ENCODE measurements around the gene TPM4. TPM values are rescaled to one million over a fixed set of nuclear protein-coding genes. Genes with fewer than 3 reads are reported as not detected.
"Not testable (repeated sequence)": the region's sequence is repeated elsewhere in the genome, so short reads cannot be mapped to it uniquely, and the experiment has no call there.

TPM4 gene
- total RNA-seq, 1 experiment from 2014 or later, result 76.7 TPM

DNA sequence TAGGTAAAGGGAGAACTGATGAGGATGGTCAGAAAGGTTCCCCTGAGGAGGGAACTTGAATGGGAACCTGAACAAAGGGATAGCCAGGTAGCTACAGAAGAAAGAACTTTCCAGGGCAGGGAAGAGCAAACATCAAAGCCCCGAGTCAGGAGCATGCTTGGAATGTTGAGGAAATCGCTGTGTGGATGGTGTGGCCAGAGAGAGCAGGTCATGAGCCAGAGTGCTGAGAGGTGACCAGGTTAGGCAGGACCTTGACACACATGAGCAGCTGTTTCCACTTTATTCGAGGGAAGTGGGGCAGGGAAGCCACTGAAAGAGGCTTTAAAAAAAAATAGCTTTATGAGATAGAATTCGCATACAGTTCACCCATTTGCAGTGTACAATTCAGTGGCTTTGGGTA is 39.8 kb downstream of the TPM4 start:
- DNase-seq, result no peak
- H3K9ac ChIP-seq (ENCODE audit: low read length), result no peak overlapping the region; the same call in 1 of the 2 replicates
- H3K36me3 ChIP-seq (ENCODE audit: insufficient read depth, low read length), result peaks cover 11% of the 10 kb centered on the region
- H3K4me2 ChIP-seq (ENCODE audit: low read depth, low read length, poor library complexity, severe bottlenecking), result no peak overlapping the region
- peaks cover 66% of the 10 kb centered on the region for H3K4me1 ChIP-seq (ENCODE audit: low read length)
- H3K79me2 ChIP-seq (ENCODE audit: low read length), result peaks cover 61% of the 10 kb centered on the region
- H2AFZ ChIP-seq (ENCODE audit: low read length), result no peak overlapping the region
- H3K27ac ChIP-seq (ENCODE audit: low read length), result no peak overlapping the region
- H3K9me2 ChIP-seq (replicated peaks; ENCODE audit: insufficient read depth, low read length), result no peaks in the 10 kb centered on the region
- no peaks in the 10 kb centered on the region; the same call in 1 of the 2 replicates for H4K20me1 ChIP-seq (ENCODE audit: insufficient read depth, low read depth, low read length)
- H3K4me3 ChIP-seq (ENCODE audit: low read length), result no peak overlapping the region
- H3K9me3 ChIP-seq (ENCODE audit: low read length), result no peaks in the 10 kb centered on the region
- H3K27me3 ChIP-seq (ENCODE audit: low read length), result no peaks in the 10 kb centered on the region

DNA sequence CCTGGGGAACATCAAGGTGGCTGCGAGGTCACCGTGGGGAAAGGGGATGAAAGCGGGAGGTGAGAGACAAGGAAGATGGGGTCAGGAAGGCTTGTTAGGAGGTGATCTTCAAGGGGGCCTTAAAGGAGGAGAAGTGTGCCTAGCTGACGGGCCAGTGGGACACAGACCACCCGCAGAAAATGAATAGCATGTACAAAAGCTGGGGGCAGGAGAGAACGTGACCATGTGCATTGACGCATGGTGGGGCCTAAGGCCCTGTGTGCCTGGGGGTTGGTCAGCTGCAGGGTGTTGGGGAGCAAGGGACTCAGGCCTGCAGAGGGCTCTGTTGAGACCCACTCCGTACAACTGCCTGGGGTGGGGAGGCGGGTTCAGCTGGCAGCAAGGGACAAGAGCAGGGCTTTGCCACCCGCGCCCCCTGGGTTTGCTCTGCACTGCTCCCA is 41.3 kb downstream of the TPM4 start:
- Histone ChIP-seq H3K9ac (ENCODE audit: low read length) (peak overlapping the region; percentile 72), H3K4me1 (ENCODE audit: low read length) (peaks cover 62% of the 10 kb centered on the region), H3K27me3 (ENCODE audit: low read length) (no peaks in the 10 kb centered on the region), H3K36me3 (ENCODE audit: insufficient read depth, low read length) (peaks cover 11% of the 10 kb centered on the region), H3K9me3 (ENCODE audit: low read length) (no peaks in the 10 kb centered on the region), H3K79me2 (ENCODE audit: low read length) (peaks cover 52% of the 10 kb centered on the region), H3K4me2 (ENCODE audit: low read depth, low read length, poor library complexity, severe bottlenecking) (peak overlapping the region; percentile 73), H3K4me3 (ENCODE audit: low read length) (peak overlapping the region; percentile 56; the same call in 1 of the 2 replicates), H2AFZ (ENCODE audit: low read length) (no peak overlapping the region; the same call in 1 of the 2 replicates), H3K9me2 (replicated peaks; ENCODE audit: insufficient read depth, low read length) (no peaks in the 10 kb centered on the region), H3K27ac (ENCODE audit: low read length) (peak overlapping the region; percentile 95), H4K20me1 (ENCODE audit: insufficient read depth, low read depth, low read length) (no peaks in the 10 kb centered on the region; the same call in 1 of the 2 replicates)
- DNase-seq, result peak; percentile 83

DNA sequence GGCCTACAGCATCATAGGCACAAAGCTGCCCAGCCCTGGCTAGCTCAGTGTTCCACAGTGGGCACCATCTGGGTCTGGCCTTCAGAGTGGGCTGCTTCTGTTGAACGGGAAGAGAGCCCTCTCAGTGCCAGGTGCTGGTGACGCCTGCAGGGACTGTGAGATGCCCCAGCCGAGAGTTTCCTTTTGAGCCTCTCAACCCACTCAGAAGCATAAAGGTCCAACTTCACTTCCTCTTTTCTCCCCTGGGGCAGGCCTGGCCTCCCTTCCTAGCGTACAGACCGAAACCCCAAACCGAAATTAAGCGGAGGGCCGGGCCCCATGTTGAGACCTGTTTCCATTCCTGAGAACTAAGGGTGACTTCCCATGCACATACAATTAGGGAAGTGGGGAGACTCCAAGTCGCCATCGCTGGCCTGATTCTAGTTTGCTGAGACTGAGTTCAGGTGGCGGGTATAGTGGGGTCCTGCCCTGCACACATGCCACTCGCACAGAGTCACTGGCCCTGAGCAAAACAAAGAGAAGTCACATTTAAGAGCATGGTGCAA is 42.3 kb downstream of the TPM4 start:
- H3K4me3 ChIP-seq (ENCODE audit: low read length), result peak overlapping the region; percentile 56; the same call in 1 of the 2 replicates
- peaks cover 43% of the 10 kb centered on the region for H3K79me2 ChIP-seq (ENCODE audit: low read length)
- peak; percentile 94 for DNase-seq
- peak overlapping the region; percentile 73 for H3K4me2 ChIP-seq (ENCODE audit: low read depth, low read length, poor library complexity, severe bottlenecking)
- no peaks in the 10 kb centered on the region for H3K27me3 ChIP-seq (ENCODE audit: low read length)
- no peak overlapping the region for H2AFZ ChIP-seq (ENCODE audit: low read length)
- H3K9ac ChIP-seq (ENCODE audit: low read length), result peak overlapping the region; percentile 72
- H3K4me1 ChIP-seq (ENCODE audit: low read length), result peaks cover 54% of the 10 kb centered on the region
- H4K20me1 ChIP-seq (ENCODE audit: insufficient read depth, low read depth, low read length), result no peaks in the 10 kb centered on the region
- peaks cover 11% of the 10 kb centered on the region for H3K36me3 ChIP-seq (ENCODE audit: insufficient read depth, low read length)
- H3K27ac ChIP-seq (ENCODE audit: low read length), result peak overlapping the region; percentile 95
- no peaks in the 10 kb centered on the region for H3K9me3 ChIP-seq (ENCODE audit: low read length)
- no peaks in the 10 kb centered on the region for H3K9me2 ChIP-seq (replicated peaks; ENCODE audit: insufficient read depth, low read length)

DNA sequence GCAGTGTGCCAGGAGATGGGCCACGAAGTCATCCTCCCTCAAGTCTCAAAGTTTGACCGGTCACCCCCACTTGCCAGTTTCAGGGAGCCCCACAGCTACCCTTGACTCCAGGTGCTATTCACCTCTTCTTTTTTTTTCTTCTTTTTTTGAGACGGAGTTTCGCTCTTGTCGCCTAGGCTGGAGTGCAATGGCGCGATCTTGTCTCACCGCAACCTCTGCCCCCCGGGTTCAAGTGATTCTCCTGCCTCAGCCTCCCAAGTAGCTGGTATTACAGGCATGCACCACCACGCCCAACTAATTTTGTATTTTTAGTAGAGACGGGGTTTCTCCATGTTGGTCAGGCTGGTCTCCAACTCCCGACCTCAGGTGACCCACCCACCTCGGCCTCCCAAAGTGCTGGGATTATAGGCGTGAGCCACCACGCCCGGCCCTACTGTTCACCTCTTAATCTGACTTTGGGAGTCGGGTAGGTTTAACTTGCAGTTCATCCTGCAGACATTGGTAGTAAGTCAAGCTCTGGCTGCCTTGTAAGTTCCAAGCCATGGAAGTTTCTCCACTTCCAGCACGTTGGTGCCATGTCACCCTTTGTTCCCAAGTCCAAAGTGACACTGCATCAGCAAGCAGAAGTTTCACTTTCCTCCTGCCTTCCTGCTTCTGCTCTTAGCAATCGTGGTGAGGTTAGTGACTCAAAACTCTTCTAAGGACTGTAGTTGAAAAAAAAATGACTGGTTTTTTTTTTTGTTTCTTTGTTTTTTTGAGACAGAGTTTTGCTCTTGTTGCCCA is 43.0 kb downstream of the TPM4 start:
- Histone ChIP-seq H3K4me1 (ENCODE audit: low read length) (peaks cover 50% of the 10 kb centered on the region), H3K9ac (ENCODE audit: low read length) (peak overlapping the region; percentile 72), H3K4me2 (ENCODE audit: low read depth, low read length, poor library complexity, severe bottlenecking) (peak overlapping the region; percentile 73), H3K79me2 (ENCODE audit: low read length) (peaks cover 38% of the 10 kb centered on the region), H3K4me3 (ENCODE audit: low read length) (peak overlapping the region; percentile 52; the same call in 1 of the 2 replicates), H3K36me3 (ENCODE audit: insufficient read depth, low read length) (peaks cover 11% of the 10 kb centered on the region), H3K27ac (ENCODE audit: low read length) (peak overlapping the region; percentile 95)
- not testable (repeated sequence) for H4K20me1 ChIP-seq (ENCODE audit: insufficient read depth, low read depth, low read length); H2AFZ ChIP-seq (ENCODE audit: low read length); H3K9me2 ChIP-seq (replicated peaks; ENCODE audit: insufficient read depth, low read length); H3K9me3 ChIP-seq (ENCODE audit: low read length); DNase-seq; H3K27me3 ChIP-seq (ENCODE audit: low read length)

DNA sequence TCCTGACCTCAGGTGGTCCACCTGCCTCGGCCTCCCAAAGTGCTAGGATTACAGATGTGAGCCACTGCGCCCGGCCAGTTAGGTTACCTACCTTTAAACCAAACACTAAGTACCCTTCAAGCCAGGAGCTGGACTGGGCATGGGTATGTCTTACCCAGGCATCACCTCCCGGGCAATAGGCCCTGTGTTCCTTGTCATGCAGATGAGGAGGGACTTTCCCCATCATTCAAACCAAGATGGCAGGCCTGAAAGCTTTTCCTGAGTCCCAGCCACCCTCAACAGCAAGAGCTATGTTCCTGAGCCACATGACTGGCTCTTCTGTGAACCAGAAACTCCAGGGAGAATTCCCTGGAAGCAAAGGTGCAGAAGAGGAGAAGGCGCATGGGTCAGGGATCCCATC is 44.8 kb downstream of the TPM4 start:
- H3K9me3 ChIP-seq (ENCODE audit: low read length), result no peaks in the 10 kb centered on the region
- peaks cover 23% of the 10 kb centered on the region for H3K79me2 ChIP-seq (ENCODE audit: low read length)
- no peak for DNase-seq
- no peak overlapping the region for H2AFZ ChIP-seq (ENCODE audit: low read length)
- H3K9ac ChIP-seq (ENCODE audit: low read length), result no peak overlapping the region
- peaks cover 3% of the 10 kb centered on the region; the same call in 1 of the 2 replicates for H4K20me1 ChIP-seq (ENCODE audit: insufficient read depth, low read depth, low read length)
- H3K27ac ChIP-seq (ENCODE audit: low read length), result no peak overlapping the region
- no peak overlapping the region for H3K4me3 ChIP-seq (ENCODE audit: low read length)
- H3K36me3 ChIP-seq (ENCODE audit: insufficient read depth, low read length), result peaks cover 14% of the 10 kb centered on the region
- H3K4me2 ChIP-seq (ENCODE audit: low read depth, low read length, poor library complexity, severe bottlenecking), result no peak overlapping the region
- no peaks in the 10 kb centered on the region for H3K27me3 ChIP-seq (ENCODE audit: low read length)
- no peaks in the 10 kb centered on the region for H3K9me2 ChIP-seq (replicated peaks; ENCODE audit: insufficient read depth, low read length)
- H3K4me1 ChIP-seq (ENCODE audit: low read length), result peaks cover 35% of the 10 kb centered on the region

DNA sequence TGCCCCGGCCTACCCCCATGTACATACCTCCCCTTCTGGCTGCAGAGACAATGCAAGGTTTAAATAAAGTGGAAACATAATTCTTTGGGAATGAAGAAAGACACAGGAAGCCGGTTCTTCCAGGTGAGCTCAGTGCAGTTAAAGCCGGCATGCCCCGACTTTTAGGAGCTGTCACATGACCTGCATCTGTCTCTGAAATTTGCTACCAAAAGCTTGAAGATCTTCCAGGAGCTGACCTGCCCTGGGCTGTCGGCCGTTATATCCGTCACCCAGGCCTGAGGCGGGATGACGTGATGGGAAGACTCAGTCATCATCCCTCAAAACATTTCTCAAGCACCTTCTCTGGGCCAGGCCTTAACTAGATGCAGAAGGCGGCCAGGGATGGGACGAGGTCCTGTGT is 45.7 kb downstream of the TPM4 start:
- Histone ChIP-seq H2AFZ (ENCODE audit: low read length) (no peak overlapping the region), H3K79me2 (ENCODE audit: low read length) (peaks cover 16% of the 10 kb centered on the region), H3K4me3 (ENCODE audit: low read length) (no peak overlapping the region), H3K4me2 (ENCODE audit: low read depth, low read length, poor library complexity, severe bottlenecking) (no peak overlapping the region), H3K27me3 (ENCODE audit: low read length) (no peaks in the 10 kb centered on the region), H3K36me3 (ENCODE audit: insufficient read depth, low read length) (peaks cover 14% of the 10 kb centered on the region), H3K9me2 (replicated peaks; ENCODE audit: insufficient read depth, low read length) (no peaks in the 10 kb centered on the region), H3K9ac (ENCODE audit: low read length) (no peak overlapping the region), H3K4me1 (ENCODE audit: low read length) (peaks cover 27% of the 10 kb centered on the region), H3K9me3 (ENCODE audit: low read length) (no peaks in the 10 kb centered on the region), H3K27ac (ENCODE audit: low read length) (no peak overlapping the region), H4K20me1 (ENCODE audit: insufficient read depth, low read depth, low read length) (peaks cover 3% of the 10 kb centered on the region; the same call in 1 of the 2 replicates)
- DNase-seq, result no peak

DNA sequence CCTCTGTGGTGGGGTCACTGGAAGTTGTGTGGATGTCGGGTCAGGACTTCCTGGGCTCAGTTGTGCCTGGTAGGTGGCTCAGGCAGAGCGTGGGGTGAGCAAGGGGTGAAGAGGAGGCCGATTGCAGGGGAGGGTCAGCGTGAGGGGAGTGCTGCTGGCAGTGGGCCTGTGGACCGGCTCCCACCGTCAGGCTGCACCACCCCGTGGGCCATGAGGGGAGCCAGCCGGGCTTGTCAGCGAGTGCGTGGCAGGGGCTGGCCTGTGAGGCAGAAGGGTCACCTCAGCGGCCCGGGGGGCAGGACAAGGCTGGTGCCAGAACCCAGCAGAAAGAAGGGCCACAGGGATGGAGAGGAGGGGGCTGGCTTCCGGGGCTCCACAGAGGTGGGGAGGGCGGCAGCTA is 48.7 kb downstream of the TPM4 start:
- no peak overlapping the region for H3K27ac ChIP-seq (ENCODE audit: low read length)
- H3K4me1 ChIP-seq (ENCODE audit: low read length), result no peaks in the 10 kb centered on the region
- H3K79me2 ChIP-seq (ENCODE audit: low read length), result no peaks in the 10 kb centered on the region
- DNase-seq, result no peak
- H3K9me3 ChIP-seq (ENCODE audit: low read length), result no peaks in the 10 kb centered on the region
- peaks cover 11% of the 10 kb centered on the region for H3K36me3 ChIP-seq (ENCODE audit: insufficient read depth, low read length)
- no peak overlapping the region for H3K4me2 ChIP-seq (ENCODE audit: low read depth, low read length, poor library complexity, severe bottlenecking)
- H3K9ac ChIP-seq (ENCODE audit: low read length), result no peak overlapping the region
- H3K9me2 ChIP-seq (replicated peaks; ENCODE audit: insufficient read depth, low read length), result no peaks in the 10 kb centered on the region
- no peak overlapping the region for H2AFZ ChIP-seq (ENCODE audit: low read length)
- peaks cover 3% of the 10 kb centered on the region; the same call in 1 of the 2 replicates for H4K20me1 ChIP-seq (ENCODE audit: insufficient read depth, low read depth, low read length)
- H3K4me3 ChIP-seq (ENCODE audit: low read length), result no peak overlapping the region
- no peaks in the 10 kb centered on the region for H3K27me3 ChIP-seq (ENCODE audit: low read length)

DNA sequence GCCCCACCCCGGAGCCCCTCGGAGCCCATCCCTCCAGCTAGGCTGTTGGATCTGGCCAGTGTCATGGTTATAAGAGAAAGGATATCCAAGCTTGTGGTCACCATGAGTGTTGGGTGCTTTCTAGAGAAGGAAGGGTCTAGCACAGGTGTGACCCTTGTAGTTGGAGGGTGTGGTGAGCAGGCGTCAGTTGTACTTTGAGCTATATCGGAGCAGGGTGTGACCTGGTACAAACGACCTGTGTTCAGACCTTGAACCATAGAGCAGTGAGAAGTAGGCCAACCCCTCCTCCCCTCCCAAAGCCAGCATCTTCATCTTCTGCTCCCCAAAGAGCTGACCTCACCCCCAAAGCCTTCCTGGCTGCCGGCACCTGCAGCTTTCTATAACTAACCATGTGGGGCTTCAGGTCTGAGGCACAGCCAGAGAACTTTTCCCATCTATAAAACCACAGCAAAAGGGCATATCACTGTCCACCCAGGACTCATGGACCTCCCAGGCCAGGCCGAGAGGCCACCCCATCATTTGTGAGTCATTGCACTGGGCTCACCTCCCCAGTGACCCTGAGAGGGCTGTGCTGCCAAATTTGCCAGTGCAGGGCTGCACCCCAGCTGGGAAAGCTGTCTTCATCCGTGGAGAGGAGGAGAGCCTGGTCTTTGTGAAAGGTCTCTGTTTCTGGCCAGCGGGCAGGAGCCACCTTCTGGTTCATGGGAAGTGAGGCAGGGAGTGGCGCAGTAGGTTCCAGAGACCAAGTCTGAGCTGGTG is 49.6 kb downstream of the TPM4 start:
- Histone ChIP-seq H3K36me3 (ENCODE audit: insufficient read depth, low read length) (peaks cover 18% of the 10 kb centered on the region), H3K79me2 (ENCODE audit: low read length) (no peaks in the 10 kb centered on the region), H3K4me1 (ENCODE audit: low read length) (no peaks in the 10 kb centered on the region), H3K27ac (ENCODE audit: low read length) (no peak overlapping the region), H3K9ac (ENCODE audit: low read length) (no peak overlapping the region), H3K9me2 (replicated peaks; ENCODE audit: insufficient read depth, low read length) (no peaks in the 10 kb centered on the region), H4K20me1 (ENCODE audit: insufficient read depth, low read depth, low read length) (peaks cover 3% of the 10 kb centered on the region; the same call in 1 of the 2 replicates), H3K9me3 (ENCODE audit: low read length) (no peaks in the 10 kb centered on the region), H3K4me2 (ENCODE audit: low read depth, low read length, poor library complexity, severe bottlenecking) (no peak overlapping the region), H3K27me3 (ENCODE audit: low read length) (no peaks in the 10 kb centered on the region), H3K4me3 (ENCODE audit: low read length) (no peak overlapping the region), H2AFZ (ENCODE audit: low read length) (no peak overlapping the region)
- no peak for DNase-seq

All from Karpas-422 (cell line).